K562 (cell line): ENCODE results near the gene IGF1R. TPM values are rescaled to one million over a fixed set of nuclear protein-coding genes. Genes with fewer than 3 reads are reported as not detected.

ENCODE experiments used
- RBM25 ChIP-seq: fragments of 200-400 bp; formaldehyde crosslinking; IDR thresholded peaks from 2 replicates; pipeline ENCODE4 v1.6.1; 2018; ENCODE audit warnings: low read length, low read depth, moderate library complexity; ENCODE audit not compliant: severe bottlenecking
- TGIF2 ChIP-seq: sonication (generic); formaldehyde crosslinking; IDR thresholded peaks from 2 replicates; pipeline ENCODE4 v1.8.1; 2022; ENCODE audit warnings: mild to moderate bottlenecking, missing genetic modification reagents, moderate library complexity
- ZSCAN29 ChIP-seq: fragments of 450-650 bp; IDR thresholded peaks from 2 replicates; pipeline ENCODE4 v1.6.1; 2017
- polyA plus RNA-seq, 8 experiments: library from polyadenylated mRNA; depleted of rRNA in 4 of 8; stranded (reverse) in 5 of 8; unstranded in 3 of 8; fragments of >200 nt; fragmentation: Nextera tagmentation in 2 of 8; fragmentation: Illumina TruSeq in 1 of 8; extraction: Ambion mirVana in 2 of 8; extraction: Trizol in 1 of 8; gene quantifications; 2 replicates each; pipeline versions ENCODE4 v1.2.1 to v1.2.3, GENCODE V29; 2011 to 2014; ENCODE audit warnings: inconsistent platforms in 1 of 8, missing spikeins in 1 of 8
- total RNA-seq, 7 experiments: library from RNA; depleted of rRNA in 6 of 7; stranded (reverse); fragments of >200 nt in 6 of 7; fragmentation: Illumina TruSeq in 2 of 7; extraction: Trizol in 2 of 7; gene quantifications; 2 replicates each; pipeline versions ENCODE4 v1.2.1 to v1.2.3, GENCODE V29; 2011 to 2021; ENCODE audit warnings: low replicate concordance in 1 of 7
- TF ChIP-seq, protein P1 (sequence below): fragments of 250-450 bp; sonication (Bioruptor Pico); IDR thresholded peaks from 2 replicates; pipeline ENCODE4 v1.4.0; 2020
- TF ChIP-seq, protein P2 (sequence below): fragments of 250-450 bp; sonication (Bioruptor Pico); IDR thresholded peaks from 2 replicates; pipeline ENCODE4 v1.5.0; 2021; ENCODE audit warnings: mild to moderate bottlenecking, borderline replicate concordance

The IGF1R gene
- total and polyA plus RNA-seq, 9 of the 15 experiments (the other 6 are each of a cell fraction or from before 2014, with no cell fraction given): 0.35 to 8.0 (median 1.6) TPM

DNA sequence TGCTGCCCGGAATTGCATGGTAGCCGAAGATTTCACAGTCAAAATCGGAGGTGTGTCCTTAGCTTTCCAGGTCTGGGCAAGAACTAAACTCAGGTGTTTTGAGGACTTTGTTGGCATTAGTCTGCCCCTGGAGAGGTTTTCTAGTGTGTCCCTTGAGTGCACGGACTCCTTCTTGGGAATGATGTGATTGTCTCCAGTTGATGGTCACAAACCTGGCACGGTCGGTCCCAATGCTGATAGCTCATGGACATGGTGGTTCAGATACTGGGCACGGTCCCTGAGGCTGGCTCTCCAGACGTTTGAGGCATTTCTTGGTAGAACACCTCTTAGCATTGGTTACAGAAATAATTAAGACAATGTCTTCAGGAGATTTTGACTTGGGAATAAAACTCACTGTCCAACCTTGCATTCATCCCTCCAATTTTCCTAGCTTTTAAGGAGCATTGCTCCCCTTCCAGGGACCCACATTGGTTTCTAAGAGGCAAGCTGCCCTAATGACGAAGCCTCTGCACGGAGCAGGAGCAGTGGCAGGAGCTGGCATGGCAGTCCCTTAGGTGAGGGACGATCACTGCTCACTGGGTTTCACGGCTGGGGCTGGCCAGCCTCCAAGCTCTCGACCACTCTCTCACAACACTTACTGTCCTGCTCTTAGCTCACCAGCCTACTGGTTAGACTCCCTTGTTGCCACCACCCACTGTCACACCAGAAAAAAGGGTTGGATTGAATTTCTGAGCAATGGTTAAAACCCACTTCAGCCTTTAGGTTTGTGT, 291.2 kb downstream of the IGF1R start (continued):
- TF ChIP-seq TGIF2 (CRISPR knock-in tag) (no peak), RBM25 (no peak), ZSCAN29 (no peak)
- TF ChIP-seq, protein P1, sequence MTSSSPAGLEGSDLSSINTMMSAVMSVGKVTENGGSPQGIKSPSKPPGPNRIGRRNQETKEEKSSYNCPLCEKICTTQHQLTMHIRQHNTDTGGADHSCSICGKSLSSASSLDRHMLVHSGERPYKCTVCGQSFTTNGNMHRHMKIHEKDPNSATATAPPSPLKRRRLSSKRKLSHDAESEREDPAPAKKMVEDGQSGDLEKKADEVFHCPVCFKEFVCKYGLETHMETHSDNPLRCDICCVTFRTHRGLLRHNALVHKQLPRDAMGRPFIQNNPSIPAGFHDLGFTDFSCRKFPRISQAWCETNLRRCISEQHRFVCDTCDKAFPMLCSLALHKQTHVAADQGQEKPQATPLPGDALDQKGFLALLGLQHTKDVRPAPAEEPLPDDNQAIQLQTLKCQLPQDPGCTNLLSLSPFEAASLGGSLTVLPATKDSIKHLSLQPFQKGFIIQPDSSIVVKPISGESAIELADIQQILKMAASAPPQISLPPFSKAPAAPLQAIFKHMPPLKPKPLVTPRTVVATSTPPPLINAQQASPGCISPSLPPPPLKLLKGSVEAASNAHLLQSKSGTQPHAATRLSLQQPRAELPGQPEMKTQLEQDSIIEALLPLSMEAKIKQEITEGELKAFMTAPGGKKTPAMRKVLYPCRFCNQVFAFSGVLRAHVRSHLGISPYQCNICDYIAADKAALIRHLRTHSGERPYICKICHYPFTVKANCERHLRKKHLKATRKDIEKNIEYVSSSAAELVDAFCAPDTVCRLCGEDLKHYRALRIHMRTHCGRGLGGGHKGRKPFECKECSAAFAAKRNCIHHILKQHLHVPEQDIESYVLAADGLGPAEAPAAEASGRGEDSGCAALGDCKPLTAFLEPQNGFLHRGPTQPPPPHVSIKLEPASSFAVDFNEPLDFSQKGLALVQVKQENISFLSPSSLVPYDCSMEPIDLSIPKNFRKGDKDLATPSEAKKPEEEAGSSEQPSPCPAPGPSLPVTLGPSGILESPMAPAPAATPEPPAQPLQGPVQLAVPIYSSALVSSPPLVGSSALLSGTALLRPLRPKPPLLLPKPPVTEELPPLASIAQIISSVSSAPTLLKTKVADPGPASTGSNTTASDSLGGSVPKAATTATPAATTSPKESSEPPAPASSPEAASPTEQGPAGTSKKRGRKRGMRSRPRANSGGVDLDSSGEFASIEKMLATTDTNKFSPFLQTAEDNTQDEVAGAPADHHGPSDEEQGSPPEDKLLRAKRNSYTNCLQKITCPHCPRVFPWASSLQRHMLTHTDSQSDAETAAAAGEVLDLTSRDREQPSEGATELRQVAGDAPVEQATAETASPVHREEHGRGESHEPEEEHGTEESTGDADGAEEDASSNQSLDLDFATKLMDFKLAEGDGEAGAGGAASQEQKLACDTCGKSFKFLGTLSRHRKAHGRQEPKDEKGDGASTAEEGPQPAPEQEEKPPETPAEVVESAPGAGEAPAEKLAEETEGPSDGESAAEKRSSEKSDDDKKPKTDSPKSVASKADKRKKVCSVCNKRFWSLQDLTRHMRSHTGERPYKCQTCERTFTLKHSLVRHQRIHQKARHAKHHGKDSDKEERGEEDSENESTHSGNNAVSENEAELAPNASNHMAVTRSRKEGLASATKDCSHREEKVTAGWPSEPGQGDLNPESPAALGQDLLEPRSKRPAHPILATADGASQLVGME (CRISPR knock-in tag): no peak
- TF ChIP-seq, protein P2, sequence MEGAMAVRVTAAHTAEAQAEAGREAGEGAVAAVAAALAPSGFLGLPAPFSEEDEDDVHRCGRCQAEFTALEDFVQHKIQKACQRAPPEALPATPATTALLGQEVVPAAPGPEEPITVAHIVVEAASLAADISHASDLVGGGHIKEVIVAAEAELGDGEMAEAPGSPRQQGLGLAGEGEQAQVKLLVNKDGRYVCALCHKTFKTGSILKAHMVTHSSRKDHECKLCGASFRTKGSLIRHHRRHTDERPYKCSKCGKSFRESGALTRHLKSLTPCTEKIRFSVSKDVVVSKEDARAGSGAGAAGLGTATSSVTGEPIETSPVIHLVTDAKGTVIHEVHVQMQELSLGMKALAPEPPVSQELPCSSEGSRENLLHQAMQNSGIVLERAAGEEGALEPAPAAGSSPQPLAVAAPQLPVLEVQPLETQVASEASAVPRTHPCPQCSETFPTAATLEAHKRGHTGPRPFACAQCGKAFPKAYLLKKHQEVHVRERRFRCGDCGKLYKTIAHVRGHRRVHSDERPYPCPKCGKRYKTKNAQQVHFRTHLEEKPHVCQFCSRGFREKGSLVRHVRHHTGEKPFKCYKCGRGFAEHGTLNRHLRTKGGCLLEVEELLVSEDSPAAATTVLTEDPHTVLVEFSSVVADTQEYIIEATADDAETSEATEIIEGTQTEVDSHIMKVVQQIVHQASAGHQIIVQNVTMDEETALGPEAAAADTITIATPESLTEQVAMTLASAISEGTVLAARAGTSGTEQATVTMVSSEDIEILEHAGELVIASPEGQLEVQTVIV (CRISPR knock-in tag): no peak
- TF ChIP-seq, all 486 proteins: peak for 0
